Measurements from ENCODE around the gene SRI. TPM values are rescaled to one million over a fixed set of nuclear protein-coding genes. Genes with fewer than 3 reads are reported as not detected.

The SRI gene
- total RNA-seq, 2 experiments from 2014 or later, result 44.3 to 45.7 TPM

DNA sequence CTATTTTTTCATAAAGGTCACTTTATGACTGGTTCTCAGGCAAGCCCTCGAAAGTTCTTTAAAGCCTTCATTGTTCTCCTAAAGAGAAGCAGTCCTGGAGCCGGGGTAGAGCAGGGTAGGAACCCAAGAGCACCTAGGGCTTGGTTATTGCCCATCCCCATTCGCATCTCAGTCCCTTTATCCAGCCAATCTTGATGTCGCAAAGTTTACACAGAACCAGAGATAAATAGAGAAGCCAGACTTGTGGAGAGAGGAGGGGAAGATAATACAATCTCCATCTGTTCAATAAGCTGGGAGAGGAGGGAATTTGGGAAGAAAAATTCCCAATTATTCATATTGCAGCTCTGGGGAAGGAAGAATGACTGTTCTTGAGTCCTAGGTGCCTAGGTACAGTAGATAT lies 6.4 kb upstream of the SRI start:
- peaks cover 3 to 8% of the 10 kb centered on the region in 2 experiments for H3K9me3 ChIP-seq (ENCODE audit: control insufficient read depth in 1 of 2, insufficient read depth in 1 of 2, low read length in 2 of 2)
- TF ChIP-seq, protein P1, sequence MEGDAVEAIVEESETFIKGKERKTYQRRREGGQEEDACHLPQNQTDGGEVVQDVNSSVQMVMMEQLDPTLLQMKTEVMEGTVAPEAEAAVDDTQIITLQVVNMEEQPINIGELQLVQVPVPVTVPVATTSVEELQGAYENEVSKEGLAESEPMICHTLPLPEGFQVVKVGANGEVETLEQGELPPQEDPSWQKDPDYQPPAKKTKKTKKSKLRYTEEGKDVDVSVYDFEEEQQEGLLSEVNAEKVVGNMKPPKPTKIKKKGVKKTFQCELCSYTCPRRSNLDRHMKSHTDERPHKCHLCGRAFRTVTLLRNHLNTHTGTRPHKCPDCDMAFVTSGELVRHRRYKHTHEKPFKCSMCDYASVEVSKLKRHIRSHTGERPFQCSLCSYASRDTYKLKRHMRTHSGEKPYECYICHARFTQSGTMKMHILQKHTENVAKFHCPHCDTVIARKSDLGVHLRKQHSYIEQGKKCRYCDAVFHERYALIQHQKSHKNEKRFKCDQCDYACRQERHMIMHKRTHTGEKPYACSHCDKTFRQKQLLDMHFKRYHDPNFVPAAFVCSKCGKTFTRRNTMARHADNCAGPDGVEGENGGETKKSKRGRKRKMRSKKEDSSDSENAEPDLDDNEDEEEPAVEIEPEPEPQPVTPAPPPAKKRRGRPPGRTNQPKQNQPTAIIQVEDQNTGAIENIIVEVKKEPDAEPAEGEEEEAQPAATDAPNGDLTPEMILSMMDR (IDR thresholded peaks at IDR 0.05), result no peak
- CTCF ChIA-PET, result no interaction called here
- peaks cover 0 to 8% of the 10 kb centered on the region in 2 experiments for H3K27me3 ChIP-seq (ENCODE audit: control insufficient read depth in 1 of 2, insufficient read depth in 2 of 2, low read length in 2 of 2)
- peaks cover 25% of the 10 kb centered on the region for H3K27me3 Mint-ChIP-seq
- H3K36me3 Mint-ChIP-seq (ENCODE audit: low read depth), result no peaks in the 10 kb centered on the region
- intact Hi-C loops (cut with DNase I, micrococcal nuclease), result no loop called here
- DNase-seq (no peak), ATAC-seq (ENCODE audit: poor library complexity) (no peak)
- H3K27ac ChIP-seq (ENCODE audit: low read depth in 1 of 2, low read length in 2 of 2), result no peak overlapping the region
- H3K4me1 ChIP-seq (ENCODE audit: insufficient read depth, low read length), result peaks cover 1% of the 10 kb centered on the region
- H3K4me3 ChIP-seq (ENCODE audit: low read length), result no peak overlapping the region
- peaks cover 2% of the 10 kb centered on the region for H3K4me1 Mint-ChIP-seq (ENCODE audit: low read depth)
- H3K27ac Mint-ChIP-seq, result no peak overlapping the region
- no peaks in the 10 kb centered on the region for H3K36me3 ChIP-seq (ENCODE audit: insufficient read depth, low read length)
- no peaks in the 10 kb centered on the region for H3K9me3 Mint-ChIP-seq
- H3K4me3 Mint-ChIP-seq, result no peak overlapping the region
- POLR2A ChIA-PET, result no interaction called here

DNA sequence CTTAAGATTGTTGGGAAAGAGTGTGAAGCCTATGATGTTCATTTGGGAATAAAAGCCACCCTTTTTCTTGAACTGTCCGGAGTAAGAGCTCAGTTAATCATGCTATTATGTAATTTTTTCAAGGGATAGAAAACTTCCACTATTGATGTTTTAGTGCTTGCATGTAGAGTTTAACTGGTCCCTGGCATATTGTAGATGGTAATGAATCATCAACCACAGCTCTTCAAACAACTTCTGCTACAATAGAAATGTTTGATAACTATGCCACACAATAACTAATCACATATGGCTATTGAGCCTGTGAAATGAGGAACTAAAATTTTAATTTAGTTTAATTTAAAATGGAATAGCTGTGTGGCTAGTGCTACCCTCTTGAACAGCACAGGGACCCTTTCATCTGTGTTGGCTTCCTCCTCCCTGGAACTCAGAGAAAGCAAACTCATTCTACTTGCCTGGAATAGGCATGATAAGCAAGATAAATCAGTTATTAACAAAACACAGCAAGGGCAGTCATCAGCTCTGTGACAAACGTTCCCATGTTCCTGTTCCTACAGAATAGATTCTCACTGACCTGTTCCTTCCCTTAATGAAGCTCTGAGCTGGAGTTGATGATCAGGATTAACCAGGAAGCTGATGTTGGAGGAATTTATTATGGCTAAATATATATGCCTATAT lies 4.9 kb upstream of the SRI start:
- peaks cover 0 to 8% of the 10 kb centered on the region in 2 experiments for H3K27me3 ChIP-seq (ENCODE audit: control insufficient read depth in 1 of 2, insufficient read depth in 2 of 2, low read length in 2 of 2)
- intact Hi-C loops (cut with DNase I, micrococcal nuclease), result loop anchor here in 1 of 2 experiments (5.0 kb wide), 1 partner anchor 882 kb away; no protein-coding TSS in a partner anchor
- DNase-seq (peak in 1 of 14 experiments; percentile 16), ATAC-seq (ENCODE audit: poor library complexity) (no peak)
- H3K4me3 ChIP-seq (ENCODE audit: low read length), result no peak overlapping the region
- peaks cover 14% of the 10 kb centered on the region for H3K27me3 Mint-ChIP-seq
- peaks cover 15% of the 10 kb centered on the region for H3K4me1 Mint-ChIP-seq (ENCODE audit: low read depth)
- no peak overlapping the region for H3K27ac ChIP-seq (ENCODE audit: low read depth in 1 of 2, low read length in 2 of 2)
- peaks cover 9% of the 10 kb centered on the region for H3K4me1 ChIP-seq (ENCODE audit: insufficient read depth, low read length)
- H3K36me3 Mint-ChIP-seq (ENCODE audit: low read depth), result peaks cover 6% of the 10 kb centered on the region
- no peak overlapping the region for H3K4me3 Mint-ChIP-seq
- no peak overlapping the region for H3K27ac Mint-ChIP-seq
- POLR2A ChIA-PET, result no interaction called here
- H3K36me3 ChIP-seq (ENCODE audit: insufficient read depth, low read length), result no peaks in the 10 kb centered on the region
- CTCF ChIA-PET, result no interaction called here
- TF ChIP-seq, protein P1 (IDR thresholded peaks at IDR 0.05), result no peak
- H3K9me3 Mint-ChIP-seq, result no peaks in the 10 kb centered on the region
- H3K9me3 ChIP-seq (ENCODE audit: control insufficient read depth in 1 of 2, insufficient read depth in 1 of 2, low read length in 2 of 2), result peaks cover 3 to 8% of the 10 kb centered on the region in 2 experiments

- POLR2A ChIA-PET, result no interaction called here
- H3K4me1 ChIP-seq (ENCODE audit: insufficient read depth, low read length), result peaks cover 16% of the 10 kb centered on the region
These were observed 3.4 kb upstream of the SRI start for GRCh38 chr7:88223265-88223664.

More at GRCh38 chr7:88223265-88223664, 3.4 kb upstream of the SRI start:
- Histone ChIP-seq H3K4me3 (ENCODE audit: low read length) (no peak overlapping the region), H3K27ac (ENCODE audit: low read depth in 1 of 2, low read length in 2 of 2) (no peak overlapping the region), H3K27me3 (ENCODE audit: control insufficient read depth in 1 of 2, insufficient read depth in 2 of 2, low read length in 2 of 2) (peaks cover 0 to 5% of the 10 kb centered on the region in 2 experiments), H3K36me3 (ENCODE audit: insufficient read depth, low read length) (no peaks in the 10 kb centered on the region), H3K9me3 (ENCODE audit: control insufficient read depth in 1 of 2, insufficient read depth in 1 of 2, low read length in 2 of 2) (peaks cover 0 to 8% of the 10 kb centered on the region in 2 experiments)
- Mint-ChIP-seq H3K36me3 (ENCODE audit: low read depth) (peaks cover 12% of the 10 kb centered on the region), H3K27me3 (peaks cover 14% of the 10 kb centered on the region), H3K27ac (no peak overlapping the region), H3K4me3 (no peak overlapping the region), H3K9me3 (no peaks in the 10 kb centered on the region), H3K4me1 (ENCODE audit: low read depth) (peaks cover 25% of the 10 kb centered on the region)
- CTCF ChIA-PET, result no interaction called here
- ATAC-seq (ENCODE audit: poor library complexity) (no peak), DNase-seq (no peak)
- intact Hi-C loops (cut with DNase I, micrococcal nuclease), result loop anchor here in 1 of 2 experiments (5.0 kb wide), 1 partner anchor 881 kb away; no protein-coding TSS in a partner anchor
- TF ChIP-seq, protein P1 (IDR thresholded peaks at IDR 0.05), result no peak
